GM23248 (cell line): ENCODE measurements around the gene LILRB3. TPM values are rescaled to one million over a fixed set of nuclear protein-coding genes. Genes with fewer than 3 reads are reported as not detected.

Experiments
- DNase-seq: peaks from one replicate; pipeline ENCODE4 v3.0.0-alpha.2; 2015
- H2AFZ ChIP-seq: fragments of 200-600 bp; sonication (generic); 2 replicates; pipeline ENCODE4 v1.6.1; 2016; ENCODE audit warnings: antibody characterized with exemption
- H3F3A ChIP-seq: fragments of 200-600 bp; sonication (generic); 2 replicates; pipeline ENCODE4 v1.6.1; 2016; ENCODE audit warnings: mild to moderate bottlenecking, antibody characterized with exemption, mixed run types; ENCODE audit not compliant: insufficient read depth
- H3K27ac ChIP-seq: fragments of 200-600 bp; sonication (generic); 2 replicates; pipeline ENCODE4 v1.5.1; 2016; ENCODE audit warnings: mild to moderate bottlenecking
- H3K27me3 ChIP-seq: fragments of 200-600 bp; sonication (generic); replicated peaks from 2 replicates; pipeline ENCODE4 v1.6.1; 2016; ENCODE audit warnings: mild to moderate bottlenecking; ENCODE audit not compliant: insufficient read depth
- H3K36me3 ChIP-seq: fragments of 200-600 bp; sonication (generic); 2 replicates; pipeline ENCODE4 v1.6.1; 2016; ENCODE audit warnings: low read depth, mild to moderate bottlenecking
- H3K4me1 ChIP-seq: fragments of 200-600 bp; sonication (generic); 2 replicates; pipeline ENCODE4 v1.6.1; 2016; ENCODE audit warnings: mild to moderate bottlenecking; ENCODE audit not compliant: insufficient read depth
- H3K4me2 ChIP-seq: fragments of 200-600 bp; sonication (generic); one replicate; pipeline ENCODE4 v1.6.1; 2016; ENCODE audit warnings: mild to moderate bottlenecking; ENCODE audit not compliant: unreplicated experiment
- H3K4me3 ChIP-seq: fragments of 200-600 bp; sonication (generic); 2 replicates; pipeline ENCODE4 v1.5.1; 2016; ENCODE audit warnings: mild to moderate bottlenecking
- H3K79me2 ChIP-seq: fragments of 200-600 bp; sonication (generic); 2 replicates; pipeline ENCODE4 v1.6.1; 2016; ENCODE audit warnings: mild to moderate bottlenecking; ENCODE audit not compliant: insufficient read depth
- H3K9ac ChIP-seq: fragments of 200-600 bp; sonication (generic); 2 replicates; pipeline ENCODE4 v1.6.1; 2016; ENCODE audit warnings: mild to moderate bottlenecking
- H3K9me2 ChIP-seq: fragments of 200-600 bp; sonication (generic); 2 replicates; pipeline ENCODE4 v1.6.1; 2016; ENCODE audit warnings: mixed run types, mild to moderate bottlenecking, moderate library complexity; ENCODE audit not compliant: insufficient read depth
- H3K9me3 ChIP-seq: fragments of 200-600 bp; sonication (generic); one replicate; pipeline ENCODE4 v1.6.1; 2017; ENCODE audit warnings: low read depth
- H4K20me1 ChIP-seq: fragments of 200-600 bp; sonication (generic); 2 replicates; pipeline ENCODE4 v1.6.0; 2016; ENCODE audit not compliant: insufficient read depth
- EZH2 ChIP-seq: fragments of 200-600 bp; sonication (generic); IDR thresholded peaks from 2 replicates; pipeline ENCODE4 v1.6.1; 2018; ENCODE audit warnings: antibody characterized with exemption, mild to moderate bottlenecking; ENCODE audit not compliant: insufficient read depth, poor library complexity, severe bottlenecking
- EZH2phosphoT487 ChIP-seq: fragments of 200-600 bp; sonication (generic); IDR thresholded peaks from 2 replicates; pipeline ENCODE4 v1.6.1; 2018; ENCODE audit warnings: antibody characterized with exemption, moderate library complexity, mild to moderate bottlenecking, low read depth; ENCODE audit not compliant: insufficient read depth
- WGBS, 2 experiments: methylation state at CpG; one replicate each; pipeline ENCODE4 v1.1.6; 2015 to 2017; ENCODE audit warnings: low lambda C conversion rate in 2 of 2, low coverage in 1 of 2; ENCODE audit errors: missing lambda C conversion rate in 2 of 2; 5-methylcytosine and 5-hydroxymethylcytosine counted together
- in situ Hi-C: fragments of 300-500 bp; cut with MboI; formaldehyde crosslinking; loops from 2 replicates; pipeline ENCODE4 v1.15.0; 2020
- polyA plus RNA-seq: library from polyadenylated mRNA; unstranded; fragments of >200 nt; fragmentation: Nextera tagmentation; extraction: Ambion mirVana; gene quantifications from 2 replicates; pipeline ENCODE4 v1.2.1, GENCODE V29; 2016
- total RNA-seq: library from RNA; depleted of rRNA; stranded (reverse); fragments of >200 nt; shearing (Covaris generic); gene quantifications from 2 replicates; pipeline ENCODE4 v1.2.3, GENCODE V29; 2014

Gene LILRB3
- total and polyA plus RNA-seq, 2 experiments from 2014 or later, result 0.53 TPM; not detected in 1

DNA sequence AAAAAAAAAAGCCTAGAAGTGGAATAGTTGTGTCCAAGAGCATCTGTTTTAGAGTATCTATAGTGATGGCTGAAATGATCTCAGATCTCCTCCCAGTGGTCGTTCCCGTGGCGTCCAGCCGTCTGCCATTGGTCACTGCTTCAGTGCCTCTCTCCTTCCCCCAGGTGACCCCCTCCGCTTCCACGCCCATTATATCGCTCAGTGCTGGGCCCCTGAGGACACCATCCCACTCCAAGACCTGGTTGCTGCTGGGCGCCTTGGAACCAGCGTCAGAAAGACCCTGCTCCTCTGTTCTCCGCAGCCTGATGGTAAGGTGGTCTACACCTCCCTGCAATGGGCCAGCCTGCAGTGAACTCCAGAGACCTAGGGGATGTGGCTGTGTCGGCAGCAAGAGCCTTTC, 29.8 kb downstream of the LILRB3 start:
- Histone ChIP-seq H3K79me2 (peaks cover 47% of the 10 kb centered on the region), H3K4me3 (no peak overlapping the region), H3K9me2 (no peaks in the 10 kb centered on the region), H3K27me3 (no peaks in the 10 kb centered on the region), H3K4me2 (no peak overlapping the region), H3K9ac (peak overlapping the region; percentile 94; the same call in 1 of the 2 replicates), H4K20me1 (no peaks in the 10 kb centered on the region), H3K4me1 (peaks cover 10% of the 10 kb centered on the region), H3K27ac (no peak overlapping the region), H3K9me3 (no peaks in the 10 kb centered on the region), H3F3A (peaks cover 18% of the 10 kb centered on the region), H2AFZ (no peak overlapping the region), H3K36me3 (peaks cover 6% of the 10 kb centered on the region)
- in situ Hi-C loops, result no loop called here
- DNase-seq, result no peak
- TF ChIP-seq EZH2phosphoT487, result no peak
- no peak for TF ChIP-seq EZH2
- WGBS, 2 experiments, result 94 to 95% methylated on average over 11 of the region's 11 CpGs

DNA sequence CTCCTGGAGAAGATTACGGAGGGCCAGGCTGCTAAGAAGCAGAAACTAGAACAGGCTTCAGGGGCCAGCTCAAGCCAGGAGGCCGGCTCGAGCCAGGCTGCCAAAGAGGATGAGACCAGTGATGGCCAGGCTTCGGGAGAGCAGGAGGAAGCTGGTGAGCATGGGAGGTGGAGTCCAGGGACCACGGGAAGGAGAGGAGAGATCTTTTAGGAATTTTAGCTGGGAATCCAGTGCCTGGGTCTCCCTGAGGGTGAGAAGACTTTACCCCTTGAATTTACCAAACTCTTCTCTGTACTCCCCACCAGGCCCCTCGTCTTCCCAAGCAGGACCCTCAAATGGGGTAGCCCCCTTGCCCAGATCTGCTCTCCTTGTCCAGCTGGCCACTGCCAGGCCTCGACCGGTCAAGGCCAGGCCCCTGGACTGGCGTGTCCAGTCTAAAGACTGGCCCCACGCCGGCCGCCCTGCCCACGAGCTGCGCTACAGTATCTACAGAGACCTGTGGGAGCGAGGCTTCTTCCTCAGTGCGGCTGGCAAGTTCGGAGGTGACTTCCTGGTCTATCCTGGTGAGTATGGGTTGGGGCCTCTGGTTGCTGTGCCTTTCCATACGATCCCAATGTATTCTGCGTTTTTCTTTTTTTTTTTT, 30.9 kb downstream of the LILRB3 start:
- H3F3A ChIP-seq, result peaks cover 18% of the 10 kb centered on the region
- peaks cover 58% of the 10 kb centered on the region for H3K79me2 ChIP-seq
- H3K4me3 ChIP-seq, result peak overlapping the region; percentile 86
- no peaks in the 10 kb centered on the region for H4K20me1 ChIP-seq
- H3K27me3 ChIP-seq, result no peaks in the 10 kb centered on the region
- H3K9me3 ChIP-seq, result no peaks in the 10 kb centered on the region
- H3K4me2 ChIP-seq, result peak overlapping the region; percentile 90
- H3K4me1 ChIP-seq, result peaks cover 11% of the 10 kb centered on the region
- in situ Hi-C loops, result no loop called here
- peaks cover 6% of the 10 kb centered on the region for H3K36me3 ChIP-seq
- H3K9ac ChIP-seq, result peak overlapping the region; percentile 94
- H3K9me2 ChIP-seq, result no peaks in the 10 kb centered on the region
- peak; percentile 71 for DNase-seq
- peak overlapping the region; percentile 78 for H2AFZ ChIP-seq
- peak overlapping the region; percentile 98 for H3K27ac ChIP-seq
- 60 to 61% methylated on average over 19 of the region's 19 CpGs for WGBS, 2 experiments
- TF ChIP-seq EZH2phosphoT487 (no peak), EZH2 (no peak)

DNA sequence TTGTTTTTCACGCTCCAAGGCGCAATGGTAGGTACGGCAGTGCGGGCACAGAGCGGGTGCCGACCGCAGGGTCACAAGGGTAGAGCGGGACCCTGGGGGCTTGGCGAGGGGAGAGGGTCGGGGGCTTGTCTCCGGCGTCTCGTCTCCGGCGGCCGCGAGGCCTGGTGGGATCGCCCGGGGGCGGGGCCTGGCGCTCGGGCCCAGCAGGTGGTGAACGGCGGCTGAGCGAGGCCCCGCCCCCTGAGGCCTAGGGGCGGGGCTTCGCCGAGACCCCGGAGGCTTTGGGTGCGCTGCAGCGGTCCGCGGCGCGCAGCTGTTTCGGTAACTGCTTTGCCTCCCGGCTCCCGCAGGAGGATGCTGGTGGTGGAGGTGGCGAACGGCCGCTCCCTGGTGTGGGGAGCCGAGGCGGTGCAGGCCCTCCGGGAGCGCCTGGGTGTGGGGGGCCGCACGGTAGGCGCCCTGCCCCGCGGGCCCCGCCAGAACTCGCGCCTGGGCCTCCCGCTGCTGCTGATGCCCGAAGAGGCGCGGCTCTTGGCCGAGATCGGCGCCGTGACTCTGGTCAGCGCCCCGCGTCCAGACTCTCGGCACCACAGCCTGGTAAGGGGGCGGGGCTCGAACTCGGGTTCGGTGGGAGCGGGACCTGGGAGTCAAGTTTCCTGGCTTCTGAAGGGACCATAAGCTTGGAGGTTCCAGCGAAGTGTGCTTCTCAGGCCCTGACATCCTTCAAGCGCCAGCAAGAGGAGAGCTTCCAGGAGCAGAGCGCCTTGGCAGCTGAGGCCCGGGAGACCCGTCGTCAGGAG, 31.6 kb downstream of the LILRB3 start, which contains the start of gene TSEN34:
Gene TSEN34 (plus strand): TSS at position 298 of the 800 bp plus-strand sequence. CDS start 57 bp downstream, at position 355.
- no peaks in the 10 kb centered on the region for H3K9me2 ChIP-seq
- peak within 1 kb of the TSS; percentile 78 for H2AFZ ChIP-seq
- no peaks in the 10 kb centered on the region for H3K27me3 ChIP-seq
- no peaks in the 10 kb centered on the region for H4K20me1 ChIP-seq
- H3K9me3 ChIP-seq, result no peaks in the 10 kb centered on the region
- in situ Hi-C loops, result no loop called here
- 1 to 2% methylated on average over 44 to 68 of the region's 77 CpGs for WGBS, 2 experiments
- peaks cover 11% of the 10 kb centered on the region for H3K4me1 ChIP-seq
- H3K4me2 ChIP-seq, result peak within 1 kb of the TSS; percentile 90
- TF ChIP-seq EZH2 (no peak), EZH2phosphoT487 (no peak)
- DNase-seq, result peak; percentile 90
- peak within 1 kb of the TSS; percentile 86 for H3K4me3 ChIP-seq
- H3K79me2 ChIP-seq, result peaks cover 65% of the 10 kb centered on the region
- H3K27ac ChIP-seq, result peak within 1 kb of the TSS; percentile 98
- H3K36me3 ChIP-seq, result peaks cover 6% of the 10 kb centered on the region
- H3F3A ChIP-seq, result peaks cover 18% of the 10 kb centered on the region
- H3K9ac ChIP-seq, result peak within 1 kb of the TSS; percentile 94

DNA sequence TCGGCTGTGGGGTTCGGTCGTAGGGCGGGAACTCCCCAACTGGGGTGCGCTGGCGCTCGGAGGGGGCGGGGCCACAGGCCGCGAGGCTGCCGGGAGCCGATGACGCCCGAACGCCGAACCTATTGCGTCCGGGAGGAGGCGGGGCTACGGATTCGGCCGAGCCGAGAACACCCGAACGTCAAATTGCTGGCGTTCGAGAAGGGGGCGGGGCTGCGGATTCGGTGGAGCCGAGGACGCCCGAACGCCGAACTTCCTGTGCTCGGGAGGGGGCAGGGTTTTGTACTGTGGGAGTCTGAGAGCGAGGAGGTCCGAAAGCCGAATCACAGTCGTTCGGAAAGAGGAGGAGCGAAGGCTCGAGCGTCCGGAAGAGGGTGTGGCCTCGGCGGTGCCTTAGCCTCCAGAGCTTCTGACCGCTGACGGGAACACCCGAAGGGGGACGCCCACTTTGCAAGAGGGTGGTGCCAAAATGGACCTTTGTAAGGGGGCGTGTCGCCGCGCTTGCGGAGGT, 32.2 kb downstream of the LILRB3 start:
- peak overlapping the region; percentile 86 for H3K4me3 ChIP-seq
- H3F3A ChIP-seq, result peaks cover 18% of the 10 kb centered on the region
- peaks cover 6% of the 10 kb centered on the region for H3K36me3 ChIP-seq
- peak overlapping the region; percentile 78 for H2AFZ ChIP-seq
- H3K27ac ChIP-seq, result peak overlapping the region; percentile 98
- H3K27me3 ChIP-seq, result no peaks in the 10 kb centered on the region
- peaks cover 70% of the 10 kb centered on the region for H3K79me2 ChIP-seq
- H3K4me1 ChIP-seq, result peaks cover 11% of the 10 kb centered on the region
- no peaks in the 10 kb centered on the region for H3K9me3 ChIP-seq
- TF ChIP-seq EZH2 (no peak), EZH2phosphoT487 (no peak)
- in situ Hi-C loops, result no loop called here
- H3K9me2 ChIP-seq, result no peaks in the 10 kb centered on the region
- peak; percentile 100 for DNase-seq
- H3K9ac ChIP-seq, result peak overlapping the region; percentile 94
- WGBS, 2 experiments, result 0 to 2% methylated on average over 48 to 56 of the region's 56 CpGs
- H3K4me2 ChIP-seq, result peak overlapping the region; percentile 90
- H4K20me1 ChIP-seq, result no peaks in the 10 kb centered on the region
